GM12864 (cell line): ENCODE measurements around the gene TAX1BP1.

Source experiments
- DNase-seq: peaks from one replicate; pipeline ENCODE4 v3.0.0-alpha.2; 2011; ENCODE audit warnings: low read depth
- H3K4me3 ChIP-seq: 2 replicates; pipeline ENCODE4 v1.5.1; 2011; ENCODE audit warnings: mild to moderate bottlenecking, low read depth, low read length, control low read depth
- CTCF ChIP-seq: IDR thresholded peaks from 2 replicates; pipeline ENCODE4 v1.5.1; 2011; ENCODE audit warnings: low read depth, mild to moderate bottlenecking, moderate library complexity, low read length, control low read depth, inconsistent platforms; ENCODE audit errors: missing control alignments

Gene TAX1BP1

GRCh38 chr7:27795977-27796376 lies 56.0 kb downstream of the TAX1BP1 start:
- TF ChIP-seq CTCF: no peak
- no peak overlapping the region for H3K4me3 ChIP-seq
- no peak for DNase-seq

DNA sequence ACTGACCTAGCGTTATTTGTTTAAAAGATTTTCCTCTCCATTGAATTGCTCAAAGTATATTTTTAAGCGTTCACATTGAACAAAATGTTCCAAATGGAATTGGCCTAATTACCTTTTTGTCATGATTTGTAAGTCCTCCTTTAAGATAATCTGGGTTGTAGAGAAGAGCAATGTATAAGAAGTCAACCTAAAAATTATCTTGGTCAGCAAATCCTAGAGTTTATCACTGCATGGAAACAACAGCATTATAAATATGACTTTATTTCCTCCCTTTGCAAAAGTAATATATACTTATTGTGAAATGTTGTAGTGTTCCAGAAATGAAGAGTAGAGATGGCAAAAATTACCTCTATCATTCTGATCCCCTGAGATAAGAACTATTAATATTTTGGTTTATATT lies 59.2 kb downstream of the TAX1BP1 start:
- no peak overlapping the region for H3K4me3 ChIP-seq
- TF ChIP-seq CTCF: no peak
- no peak for DNase-seq

GRCh38 chr7:27802999-27803398 lies 63.0 kb downstream of the TAX1BP1 start:
- no peak for TF ChIP-seq CTCF
- no peak for DNase-seq
- H3K4me3 ChIP-seq: no peak overlapping the region

DNA sequence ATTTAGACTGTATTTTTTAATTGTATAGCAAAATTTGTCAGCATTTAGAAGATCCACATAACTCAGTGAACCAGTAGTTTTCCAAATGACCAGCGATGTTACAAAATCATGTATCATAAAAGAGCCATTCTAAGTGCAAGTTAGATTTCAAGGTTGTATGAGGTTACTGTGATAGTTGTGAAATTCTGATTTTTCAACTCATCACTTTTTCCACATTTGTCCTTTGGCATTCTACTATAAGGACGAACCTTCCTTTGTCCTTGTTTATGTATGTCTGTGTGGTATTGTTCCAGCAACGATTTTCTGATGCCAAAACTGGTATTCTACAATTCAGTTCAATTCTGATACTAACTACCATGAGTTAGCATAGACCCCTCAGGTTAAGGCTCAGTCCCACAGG lies 64.2 kb downstream of the TAX1BP1 start:
- no peak overlapping the region for H3K4me3 ChIP-seq
- no peak for TF ChIP-seq CTCF
- DNase-seq: no peak

GRCh38 chr7:27808626-27809025 lies 68.7 kb downstream of the TAX1BP1 start:
- DNase-seq: no peak
- H3K4me3 ChIP-seq: no peak overlapping the region
- TF ChIP-seq CTCF: no peak

DNA sequence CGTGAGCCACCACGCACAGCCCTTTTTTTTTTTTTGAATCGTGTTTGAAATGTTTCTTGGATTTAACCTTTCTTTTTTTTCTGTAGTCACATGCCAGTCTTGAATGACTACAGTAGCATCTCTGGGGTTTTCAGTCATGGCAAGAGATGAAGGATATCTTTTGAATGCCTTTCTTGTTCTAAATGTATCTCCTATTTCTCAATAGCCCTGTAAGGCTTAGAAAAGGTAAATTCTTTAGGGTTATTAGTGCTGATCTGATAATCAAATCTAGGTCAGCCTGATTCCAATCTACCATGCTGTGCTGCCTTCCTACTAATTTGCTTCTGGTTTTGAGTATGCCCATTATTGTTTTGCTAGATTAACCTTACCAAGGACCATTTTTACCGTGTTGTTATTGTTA lies 70.2 kb downstream of the TAX1BP1 start:
- no peak for TF ChIP-seq CTCF
- DNase-seq: no peak
- no peak overlapping the region for H3K4me3 ChIP-seq

- DNase-seq: no peak
- H3K4me3 ChIP-seq: no peak overlapping the region
- no peak for TF ChIP-seq CTCF
These were observed 72.7 kb downstream of the TAX1BP1 start for GRCh38 chr7:27812706-27813105.
